Left renal cortex interstitium (tissue), 4 donors: ENCODE data around the gene MAP3K7CL. TPM values are rescaled to one million over a fixed set of nuclear protein-coding genes. Genes with fewer than 3 reads are reported as not detected.

Experiments
- DNase-seq, 4 donors: peaks; one replicate each; pipeline ENCODE4 v3.0.0-alpha.2; 2013; ENCODE audit warnings: low read depth in 4 of 4, low spot score in 2 of 4, missing footprints in 1 of 4
- polyA plus RNA-seq, 4 donors: library from polyadenylated mRNA; unstranded; fragments of 120-200 nt; gene quantifications; one replicate each; pipeline ENCODE4 v1.2.1, GENCODE V29; 2013; ENCODE audit not compliant: insufficient read length in 4 of 4

Gene MAP3K7CL
- 1 to 10 TPM; 4.8 to 7.5 (median 5.7) TPM for polyA plus RNA-seq

- no peak for DNase-seq
Observed at GRCh38 chr21:29130270-29130969, at the start of gene MAP3K7CL. TSS of gene MAP3K7CL (plus strand) at chr21:29130644. CDS start at chr21:29133345, 2,701 bp downstream.

- no peak for DNase-seq
Observed at GRCh38 chr21:29082046-29082815, 48.2 kb upstream of the MAP3K7CL start.

GRCh38 chr21:29083306-29083705, 47.1 kb upstream of the MAP3K7CL start:
- DNase-seq = no peak

- no peak for DNase-seq
Observed at GRCh38 chr21:29084372-29084771, 46.1 kb upstream of the MAP3K7CL start.

GRCh38 chr21:29085106-29085752, 45.2 kb upstream of the MAP3K7CL start:
- DNase-seq = no peak

- no peak for DNase-seq
Observed at GRCh38 chr21:29091033-29091432, 39.4 kb upstream of the MAP3K7CL start.

- no peak for DNase-seq
Observed at GRCh38 chr21:29092102-29092959, 38.1 kb upstream of the MAP3K7CL start.

GRCh38 chr21:29096218-29097015, 34.0 kb upstream of the MAP3K7CL start:
- DNase-seq = no peak

- DNase-seq = no peak
Observed at GRCh38 chr21:29098156-29098555, 32.3 kb upstream of the MAP3K7CL start.

GRCh38 chr21:29102791-29103257, 27.6 kb upstream of the MAP3K7CL start:
- DNase-seq = no peak

GRCh38 chr21:29104239-29104708, 26.2 kb upstream of the MAP3K7CL start:
- DNase-seq = no peak

- no peak for DNase-seq
Observed at GRCh38 chr21:29105218-29105617, 25.2 kb upstream of the MAP3K7CL start.

- no peak for DNase-seq
Observed at GRCh38 chr21:29114765-29115500, 15.5 kb upstream of the MAP3K7CL start.

- DNase-seq = no peak
Observed at GRCh38 chr21:29115899-29116298, 14.5 kb upstream of the MAP3K7CL start.

- no peak for DNase-seq
Observed at GRCh38 chr21:29117372-29117955, 13.0 kb upstream of the MAP3K7CL start.

- DNase-seq = no peak
Observed at GRCh38 chr21:29121759-29122158, 8.7 kb upstream of the MAP3K7CL start.

- DNase-seq = no peak
Observed at GRCh38 chr21:29124645-29125044, 5.8 kb upstream of the MAP3K7CL start.

GRCh38 chr21:29125191-29125590, 5.3 kb upstream of the MAP3K7CL start:
- no peak for DNase-seq
